Activated CD4-positive, alpha-beta T cell treated with anti-CD3 and anti-CD28 coated beads for 1 hour (primary cell): ENCODE data around the gene MIDN.
A peak's percentile ranks its signal among the peaks of the same experiment; 100 is the strongest.

ENCODE experiments used
- DNase-seq: peaks from one replicate; pipeline ENCODE4 v3.0.0-alpha.2; 2020

The MIDN gene

GRCh38 chr19:1233115-1233667, 15.2 kb upstream of the MIDN start:
- DNase-seq, result no peak

- no peak for DNase-seq
Observed at GRCh38 chr19:1234051-1234954, 14.1 kb upstream of the MIDN start.

- DNase-seq, result no peak
Observed at GRCh38 chr19:1234955-1235380, 13.4 kb upstream of the MIDN start.

- no peak for DNase-seq
Observed at GRCh38 chr19:1235625-1236538, 12.5 kb upstream of the MIDN start.

GRCh38 chr19:1236576-1236975, 11.8 kb upstream of the MIDN start:
- no peak for DNase-seq

GRCh38 chr19:1237027-1237659, 11.2 kb upstream of the MIDN start:
- no peak for DNase-seq

- no peak for DNase-seq
Observed at GRCh38 chr19:1237754-1238368, 10.5 kb upstream of the MIDN start, which contains the start of gene CBARP. TSS of gene CBARP (minus strand) at chr19:1238005. CDS start at chr19:1236100, 1,905 bp downstream.

- DNase-seq, result no peak
Observed at GRCh38 chr19:1238369-1239303, 9.7 kb upstream of the MIDN start.

- no peak for DNase-seq
Observed at GRCh38 chr19:1239420-1239795, 9.0 kb upstream of the MIDN start.

GRCh38 chr19:1239796-1240737, 8.3 kb upstream of the MIDN start:
- peak; percentile 86 for DNase-seq

GRCh38 chr19:1240925-1241324, 7.5 kb upstream of the MIDN start:
- DNase-seq, result no peak

- peak; percentile 83 for DNase-seq
Observed at GRCh38 chr19:1241417-1242095, 6.8 kb upstream of the MIDN start, which contains the start of gene ATP5F1D. TSS of gene ATP5F1D (plus strand) at chr19:1241751. CDS start at chr19:1241851, 100 bp downstream.

- peak; percentile 81 for DNase-seq
Observed at GRCh38 chr19:1243768-1244692, 4.4 kb upstream of the MIDN start.

GRCh38 chr19:1244693-1245451, 3.5 kb upstream of the MIDN start:
- no peak for DNase-seq

- DNase-seq, result no peak
Observed at GRCh38 chr19:1245494-1246264, 2.7 kb upstream of the MIDN start.
